ENCODE results near the gene SPON1. TPM values are rescaled to one million over a fixed set of nuclear protein-coding genes. Genes with fewer than 3 reads are reported as not detected.

Gene SPON1
- total and polyA plus RNA-seq, 9 donors = 11.9 to 112 (median 56.4) TPM

DNA sequence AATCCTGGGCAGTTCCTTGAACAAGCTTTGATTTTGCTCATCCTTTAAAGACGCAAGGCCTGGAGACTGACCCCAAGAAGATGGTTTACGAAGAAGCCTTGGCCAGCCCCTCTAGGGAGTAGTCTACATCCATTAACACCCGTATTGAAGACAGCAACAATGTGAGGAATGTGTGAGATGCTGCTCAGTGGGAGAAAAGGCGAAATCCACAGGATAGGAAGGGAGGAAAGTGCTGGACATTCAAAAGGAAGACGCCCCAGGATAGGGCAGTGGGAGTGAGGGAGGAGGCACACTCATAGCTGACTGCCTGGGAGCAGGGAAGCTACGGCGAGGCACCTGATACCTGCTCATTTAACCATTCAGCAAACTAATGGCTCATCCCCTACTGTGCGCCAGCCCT, 282.4 kb downstream of the SPON1 start:
- DNase-seq = no peak
- no peak for TF ChIP-seq EP300 (IDR thresholded peaks at IDR 0.05)
- no peak for TF ChIP-seq POLR2A (IDR thresholded peaks at IDR 0.05)
- TF ChIP-seq CTCF (IDR thresholded peaks at IDR 0.05) = no peak
- Histone ChIP-seq H3K9me3 (no peaks in the 10 kb centered on the region), H3K36me3 (no peaks in the 10 kb centered on the region), H3K4me3 (no peak overlapping the region), H3K27ac (no peak overlapping the region), H3K4me1 (ENCODE audit: insufficient read depth) (no peaks in the 10 kb centered on the region), H3K27me3 (no peaks in the 10 kb centered on the region)
- intact Hi-C loops (cut with DNase I) = loop anchor here in 2 of 4 donors (5.0 to 10.0 kb wide), 2 partner anchors 288 to 470 kb away; no protein-coding TSS in a partner anchor
- WGBS, 3 donors = 74 to 88% (median 80%) methylated on average over 8 of the region's 8 CpGs

GRCh38 chr11:14245444-14245843, 282.9 kb downstream of the SPON1 start:
- H3K27me3 ChIP-seq = no peaks in the 10 kb centered on the region
- no peak overlapping the region for H3K27ac ChIP-seq
- no peaks in the 10 kb centered on the region for H3K36me3 ChIP-seq
- intact Hi-C loops (cut with DNase I) = loop anchor here in 2 of 4 donors (5.0 to 10.0 kb wide), 2 partner anchors 288 to 471 kb away; no protein-coding TSS in a partner anchor
- no peak for DNase-seq
- H3K9me3 ChIP-seq = no peaks in the 10 kb centered on the region
- no peaks in the 10 kb centered on the region for H3K4me1 ChIP-seq (ENCODE audit: insufficient read depth)
- 85 to 93% (median 89%) methylated on average over 2 of the region's 2 CpGs for WGBS, 3 donors
- no peak overlapping the region for H3K4me3 ChIP-seq
- TF ChIP-seq EP300 (IDR thresholded peaks at IDR 0.05) = no peak
- no peak for TF ChIP-seq CTCF (IDR thresholded peaks at IDR 0.05)
- TF ChIP-seq POLR2A (IDR thresholded peaks at IDR 0.05) = no peak

- no peak for TF ChIP-seq CTCF (IDR thresholded peaks at IDR 0.05)
- TF ChIP-seq EP300 (IDR thresholded peaks at IDR 0.05) = no peak
- TF ChIP-seq POLR2A (IDR thresholded peaks at IDR 0.05) = no peak
- H3K27ac ChIP-seq = no peak overlapping the region
- no peak overlapping the region for H3K4me3 ChIP-seq
- 37 to 47% (median 40%) methylated on average over 5 of the region's 5 CpGs for WGBS, 3 donors
- H3K36me3 ChIP-seq = no peaks in the 10 kb centered on the region
- H3K4me1 ChIP-seq (ENCODE audit: insufficient read depth) = peaks cover 4% of the 10 kb centered on the region
- no peaks in the 10 kb centered on the region for H3K9me3 ChIP-seq
- DNase-seq = no peak
- intact Hi-C loops (cut with DNase I) = loop anchor here (2.0 to 10.0 kb wide), 4 partner anchors 290 to 474 kb away; no protein-coding TSS in a partner anchor
- no peaks in the 10 kb centered on the region for H3K27me3 ChIP-seq
Measured at GRCh38 chr11:14248580-14248981, 286.1 kb downstream of the SPON1 start.

- WGBS, 3 donors = 34 to 41% (median 35%) methylated on average over 10 of the region's 10 CpGs
Measured at GRCh38 chr11:14249121-14249963, 286.8 kb downstream of the SPON1 start.

More at GRCh38 chr11:14249121-14249963, 286.8 kb downstream of the SPON1 start:
- Histone ChIP-seq H3K27me3 (no peaks in the 10 kb centered on the region), H3K36me3 (no peaks in the 10 kb centered on the region), H3K9me3 (no peaks in the 10 kb centered on the region), H3K27ac (no peak overlapping the region), H3K4me3 (no peak overlapping the region), H3K4me1 (ENCODE audit: insufficient read depth) (peaks cover 6% of the 10 kb centered on the region)
- TF ChIP-seq EP300 (IDR thresholded peaks at IDR 0.05) (no peak), CTCF (IDR thresholded peaks at IDR 0.05) (peak; percentile 56 to 89 (median 87))
- peak; percentile 38 to 75 (median 72) for DNase-seq
- intact Hi-C loops (cut with DNase I) = loop anchor here (2.0 to 10.0 kb wide), 4 partner anchors 291 to 475 kb away; no protein-coding TSS in a partner anchor

Data from ovary (tissue), 9 donors.